Left hindlimb (tissue), 1 donor: Measurements from ENCODE around the gene ATG4D.
"Not testable (repeated sequence)": the region's sequence is repeated elsewhere in the genome, so short reads cannot be mapped to it uniquely, and the experiment has no call there.

Source experiments
- DNase-seq: peaks from one replicate; pipeline ENCODE4 v3.0.0-alpha.2; 2018

The ATG4D gene

DNA sequence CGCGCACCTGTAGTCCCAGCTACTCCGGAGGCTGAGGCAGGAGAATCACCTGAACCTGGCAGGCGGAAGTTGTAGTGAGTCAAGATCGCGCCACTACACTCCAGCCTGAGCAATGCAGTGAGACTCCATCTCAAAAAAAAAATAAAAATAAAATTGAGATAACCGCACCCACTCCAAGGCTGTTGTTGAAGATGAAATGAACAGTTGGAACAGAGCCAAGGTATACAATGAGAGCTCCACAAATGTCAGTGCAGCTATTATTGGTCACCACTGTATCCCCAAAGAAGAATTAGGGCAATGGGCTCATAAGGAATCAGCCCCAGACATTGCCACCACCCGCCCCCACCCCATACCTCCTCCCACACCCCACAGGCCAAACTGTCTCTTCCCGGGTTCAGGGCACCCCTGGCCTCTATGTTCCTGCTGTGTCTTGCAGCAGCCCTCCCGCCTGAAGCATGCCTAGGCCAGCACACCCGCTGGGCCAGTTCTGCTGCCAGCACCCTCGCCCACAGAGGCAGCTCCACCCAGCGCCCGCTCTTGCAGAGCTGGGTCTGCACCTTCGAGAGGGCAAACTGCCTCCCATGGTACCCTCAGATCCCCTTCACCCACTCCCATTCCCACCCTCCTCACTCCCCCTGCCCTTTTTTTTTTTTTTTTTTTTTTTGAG is 22.9 kb upstream of the ATG4D start:
- no peak for DNase-seq

DNA sequence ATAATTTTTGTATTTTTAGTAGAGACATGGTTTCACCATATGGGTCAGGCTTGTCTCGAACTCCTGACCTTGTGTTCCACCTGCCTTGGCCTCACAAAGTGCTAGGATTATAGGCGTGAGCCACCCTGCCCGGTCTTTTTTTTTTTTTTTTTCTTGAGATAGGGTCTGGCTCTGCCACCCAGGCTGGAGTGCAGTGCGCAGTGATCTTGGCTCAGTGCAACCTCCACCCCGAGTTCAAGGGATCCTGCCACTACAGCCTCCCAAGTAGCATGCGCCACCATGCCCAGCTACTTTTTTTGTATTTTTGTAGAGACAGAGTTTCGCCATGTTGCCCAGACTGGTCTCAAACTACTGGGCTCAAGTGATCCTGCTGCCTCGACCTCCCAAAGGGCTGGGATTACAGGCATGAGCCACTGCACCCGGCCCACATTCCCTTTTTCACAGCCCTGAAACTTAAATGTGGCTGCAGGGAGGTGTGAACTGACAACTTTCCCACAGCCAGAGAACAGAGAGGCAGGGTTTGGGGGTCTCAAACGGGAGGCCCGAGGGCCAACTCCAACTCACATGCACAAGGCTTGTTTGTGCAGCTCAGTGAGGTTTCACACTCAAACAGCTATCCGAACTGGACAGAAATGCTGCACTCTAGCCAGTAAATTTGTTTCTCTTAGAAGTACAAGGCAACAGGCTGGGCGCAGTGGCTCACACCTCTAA is 22.1 kb upstream of the ATG4D start:
- no peak for DNase-seq

DNA sequence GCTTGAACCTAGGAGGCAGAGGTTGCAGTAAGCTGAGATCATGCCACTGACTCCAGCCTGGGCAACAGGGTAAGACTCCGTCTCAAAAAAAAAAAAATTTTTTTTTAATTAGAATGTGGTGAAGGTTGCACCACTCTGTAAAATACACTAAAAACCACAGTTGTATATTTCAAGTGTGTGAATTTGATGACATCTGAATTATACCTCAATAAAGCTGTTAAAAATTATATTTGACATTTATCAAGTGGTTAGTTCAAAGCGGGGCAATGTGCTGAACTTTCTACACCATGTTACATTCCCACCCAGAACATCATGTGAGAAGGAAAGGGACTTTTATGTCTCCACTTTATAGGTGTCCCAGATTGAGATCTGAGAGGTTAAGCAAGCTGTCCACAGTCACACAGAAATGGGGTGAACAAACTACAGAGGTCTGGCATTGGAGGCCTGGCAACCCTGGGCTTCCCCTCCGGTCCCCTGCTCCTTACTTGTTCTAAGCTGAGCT is 20.5 kb upstream of the ATG4D start:
- DNase-seq: no peak

DNA sequence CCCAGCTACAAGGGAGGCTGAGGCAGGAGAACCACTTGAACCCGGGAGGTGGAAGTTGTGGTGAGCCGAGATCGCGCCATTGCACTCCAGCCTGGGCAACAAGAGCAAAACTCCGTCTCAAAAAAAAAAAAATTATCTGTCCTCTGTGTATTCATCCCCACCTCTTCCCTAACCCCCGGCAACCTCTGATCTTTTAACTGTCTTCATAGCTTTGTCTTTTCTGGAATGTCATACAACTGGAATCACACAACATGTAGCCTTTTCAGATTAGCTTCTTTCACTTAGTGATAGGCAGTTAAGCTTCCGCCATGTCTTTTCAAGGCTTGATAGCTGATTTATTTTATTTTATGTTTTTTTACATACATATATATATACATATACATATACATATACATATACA is 18.1 kb upstream of the ATG4D start:
- DNase-seq: no peak

DNA sequence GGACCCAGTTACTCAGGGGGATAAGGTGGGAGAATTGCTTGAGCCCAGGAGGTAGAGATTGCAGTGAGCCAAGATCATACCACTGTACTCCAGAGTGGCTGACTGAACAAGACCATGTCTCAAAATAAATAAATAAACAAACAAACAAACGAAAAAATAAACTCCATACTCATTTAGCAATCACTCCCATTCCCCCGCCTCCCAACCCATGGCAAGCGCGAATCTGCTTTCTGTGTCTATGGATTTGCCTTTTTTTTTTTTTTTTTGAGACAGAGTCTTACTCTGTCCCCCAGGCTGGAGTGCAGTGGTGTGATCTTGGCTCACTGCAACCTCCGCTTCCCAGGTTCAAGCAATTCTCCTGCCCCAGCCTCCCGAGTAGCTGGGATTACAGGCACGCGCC is 16.8 kb upstream of the ATG4D start:
- not testable (repeated sequence) for DNase-seq

DNA sequence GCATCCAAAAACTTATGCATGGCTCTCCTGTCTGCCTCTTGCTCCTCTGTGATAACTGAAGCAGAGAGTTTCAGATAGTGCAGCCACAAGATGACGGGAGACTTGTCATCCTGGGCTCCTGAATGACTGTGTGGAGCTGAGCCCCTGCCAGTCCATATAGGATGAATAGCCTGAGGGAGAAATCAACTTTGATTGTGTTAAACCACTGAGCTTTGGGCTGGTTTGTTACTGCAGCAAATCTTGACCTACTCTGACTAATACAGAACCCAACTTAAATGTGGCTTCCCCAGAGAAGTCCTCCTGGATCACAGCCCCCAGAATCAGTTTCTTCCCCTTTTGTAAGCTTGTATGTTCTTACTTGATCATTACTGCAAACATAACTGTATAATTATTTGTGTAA is 11.2 kb upstream of the ATG4D start:
- DNase-seq: no peak

DNA sequence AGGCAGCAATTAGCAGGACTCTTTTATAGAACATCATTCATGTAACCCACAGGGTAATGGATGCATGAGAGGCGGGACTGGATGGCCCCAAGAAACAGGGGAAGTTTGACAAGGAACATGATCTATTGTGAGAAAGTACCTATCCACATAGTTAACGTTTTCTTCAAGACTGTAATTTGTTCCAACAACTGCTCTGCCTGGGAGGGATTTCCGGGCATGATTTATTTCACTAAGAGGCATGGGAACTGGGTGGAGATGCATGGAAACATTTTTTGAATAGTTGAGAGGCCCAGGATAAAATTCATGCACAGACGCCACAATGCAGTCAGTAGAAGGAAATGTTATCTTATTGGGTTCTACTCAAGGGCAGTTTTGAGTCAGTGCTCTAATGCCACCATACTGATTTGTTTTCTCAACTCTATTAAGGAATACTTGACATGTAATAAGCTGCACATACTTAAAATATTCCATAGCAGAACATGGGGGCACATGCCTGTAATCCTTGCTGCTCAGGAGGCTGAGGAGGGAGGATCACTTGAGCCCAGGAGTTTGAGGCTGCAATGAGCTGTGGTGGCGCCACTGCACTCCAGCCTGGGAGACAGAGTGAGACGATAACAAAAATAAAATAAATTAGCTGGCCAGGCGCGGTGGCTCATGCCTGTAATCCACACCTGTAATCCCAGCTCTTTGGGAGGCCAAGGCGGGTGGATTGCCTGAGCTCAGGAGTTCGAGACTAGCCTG is 9.9 kb upstream of the ATG4D start:
- DNase-seq: no peak

DNA sequence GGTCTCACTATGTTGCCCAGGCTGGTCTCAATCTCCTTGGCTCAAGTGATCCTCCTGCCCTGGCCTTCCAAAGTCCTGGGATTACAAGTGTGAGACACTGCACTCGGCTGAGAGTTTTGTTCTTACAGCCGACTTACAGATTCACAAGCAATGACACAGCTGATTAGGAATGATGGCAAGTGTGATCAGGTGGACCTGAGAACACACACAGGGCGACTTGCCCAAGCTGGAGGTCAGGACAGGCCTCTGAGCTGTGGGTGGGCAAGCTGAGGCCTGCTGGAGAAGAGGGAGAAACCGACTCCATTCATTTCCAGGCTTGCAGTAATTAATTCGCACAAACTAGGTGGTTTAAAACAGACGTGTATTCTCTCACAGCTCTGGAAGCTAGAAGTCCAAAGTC is 8.1 kb upstream of the ATG4D start:
- DNase-seq: no peak

DNA sequence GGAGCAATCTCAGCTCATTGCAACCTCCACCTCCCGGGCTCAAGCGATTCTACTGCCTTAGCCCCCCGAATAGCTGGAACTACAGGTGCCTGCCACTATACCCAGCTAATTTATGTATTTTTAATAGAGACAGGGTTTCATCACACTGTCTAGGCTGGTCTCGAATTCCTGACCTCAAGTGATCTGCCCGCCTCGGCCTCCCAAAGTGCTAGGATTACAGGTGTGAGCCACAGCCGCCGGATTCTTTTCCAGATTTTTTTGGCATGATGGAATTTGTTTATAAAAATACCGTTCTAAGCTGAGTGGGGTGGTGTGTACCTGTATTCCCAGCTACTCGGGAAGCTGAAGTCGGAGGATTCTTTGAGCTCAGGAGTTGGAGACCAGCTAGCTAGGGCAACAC is 6.0 kb upstream of the ATG4D start:
- no peak for DNase-seq

DNA sequence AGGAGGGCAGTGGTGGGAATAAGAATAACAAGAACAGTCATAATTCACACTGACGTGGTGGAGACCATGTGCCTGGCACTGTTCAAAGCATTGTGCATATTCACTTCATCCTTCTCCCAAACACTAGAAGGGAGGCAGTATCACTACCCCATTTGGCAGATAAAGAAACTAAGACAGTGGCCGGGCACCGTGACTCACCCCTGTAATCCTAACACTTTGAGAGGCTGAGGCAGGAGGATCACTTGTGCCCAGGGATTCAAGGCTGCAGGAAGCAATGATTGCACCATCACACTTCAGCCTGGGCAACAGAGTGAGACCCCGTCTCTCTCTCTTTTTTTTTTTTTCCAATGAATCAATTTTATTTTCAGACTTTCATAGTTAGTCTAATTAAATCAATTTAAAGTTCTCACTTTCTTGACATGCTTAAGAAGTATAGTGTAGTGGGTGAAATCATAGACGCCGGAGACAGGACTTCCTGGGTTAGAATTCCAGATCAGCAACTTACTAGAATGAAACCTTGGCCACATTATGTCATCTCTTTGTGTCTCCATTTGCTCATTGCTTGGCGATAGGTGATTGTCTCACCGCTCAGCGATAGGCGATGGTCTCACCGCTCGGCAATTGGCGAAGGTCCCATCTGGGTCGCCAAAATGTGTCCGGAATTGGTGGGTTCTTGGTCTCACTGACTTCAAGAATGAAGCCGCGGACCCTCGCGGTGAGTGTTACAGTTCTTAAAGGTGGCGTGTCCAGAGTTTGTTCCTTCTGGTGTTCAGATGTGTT is 5.3 kb upstream of the ATG4D start:
- no peak for DNase-seq

DNA sequence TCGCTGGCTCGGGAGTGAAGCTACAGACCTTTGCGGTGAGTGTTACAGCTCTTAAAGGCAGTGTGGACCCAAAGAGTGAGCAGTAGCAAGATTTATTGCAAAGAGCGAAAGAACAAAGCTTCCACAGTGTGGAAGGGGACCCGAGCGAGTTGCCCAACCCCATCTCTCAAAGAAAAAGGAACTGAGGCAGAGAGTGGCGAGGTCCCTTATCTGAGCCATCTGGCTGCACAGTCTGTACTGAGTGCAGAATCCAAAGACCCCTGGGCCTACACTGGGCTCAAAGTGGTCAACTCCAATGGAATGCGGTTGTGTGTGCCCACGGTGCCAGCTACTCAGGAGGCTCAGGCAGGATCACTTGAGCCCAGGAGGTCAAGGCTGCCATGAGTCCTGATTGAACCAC is 4.7 kb upstream of the ATG4D start:
- DNase-seq: not testable (repeated sequence)

DNA sequence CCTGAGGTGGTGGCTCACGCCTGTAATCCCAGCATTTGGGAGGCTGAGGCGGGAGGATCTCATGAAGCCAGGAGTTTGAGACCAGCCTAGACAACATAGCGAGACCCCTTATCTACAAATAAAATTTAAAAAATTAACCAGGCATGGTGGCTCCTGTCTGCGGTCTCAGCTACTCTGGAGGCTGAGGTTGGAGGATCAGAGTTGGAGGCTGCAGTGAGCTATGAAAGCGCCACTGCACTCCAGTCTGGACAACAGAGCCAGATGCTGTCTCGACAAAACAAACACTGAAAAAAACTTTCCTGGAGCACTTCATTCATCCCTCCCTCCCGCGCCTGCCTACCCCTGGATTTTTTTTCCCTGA is 665 bp upstream of the ATG4D start:
- no peak for DNase-seq

DNA sequence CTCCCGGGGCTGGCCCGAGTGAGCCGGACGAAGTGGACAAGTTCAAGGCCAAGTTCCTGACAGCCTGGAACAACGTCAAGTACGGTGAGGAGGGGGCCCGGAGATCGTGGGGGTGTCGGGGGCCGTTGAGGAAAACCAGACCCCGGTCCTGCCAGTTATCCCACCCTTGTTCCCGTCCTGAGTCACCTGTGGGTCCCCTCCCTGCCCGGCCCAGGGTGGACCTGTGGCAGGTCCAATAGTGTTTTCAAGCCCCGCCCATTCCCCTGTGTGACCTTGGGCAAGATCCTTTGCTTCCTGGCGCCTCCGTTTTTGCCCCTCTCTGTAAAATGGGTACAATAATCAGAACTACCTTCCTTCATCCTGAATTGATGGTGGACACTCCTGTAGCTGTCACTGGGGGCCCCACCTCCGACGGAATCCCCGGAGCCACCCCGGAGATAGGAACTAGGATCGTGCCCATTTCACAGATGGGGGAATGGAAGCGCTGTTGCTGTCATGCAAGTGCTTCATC is 593 bp downstream of the ATG4D start:
- DNase-seq: no peak

DNA sequence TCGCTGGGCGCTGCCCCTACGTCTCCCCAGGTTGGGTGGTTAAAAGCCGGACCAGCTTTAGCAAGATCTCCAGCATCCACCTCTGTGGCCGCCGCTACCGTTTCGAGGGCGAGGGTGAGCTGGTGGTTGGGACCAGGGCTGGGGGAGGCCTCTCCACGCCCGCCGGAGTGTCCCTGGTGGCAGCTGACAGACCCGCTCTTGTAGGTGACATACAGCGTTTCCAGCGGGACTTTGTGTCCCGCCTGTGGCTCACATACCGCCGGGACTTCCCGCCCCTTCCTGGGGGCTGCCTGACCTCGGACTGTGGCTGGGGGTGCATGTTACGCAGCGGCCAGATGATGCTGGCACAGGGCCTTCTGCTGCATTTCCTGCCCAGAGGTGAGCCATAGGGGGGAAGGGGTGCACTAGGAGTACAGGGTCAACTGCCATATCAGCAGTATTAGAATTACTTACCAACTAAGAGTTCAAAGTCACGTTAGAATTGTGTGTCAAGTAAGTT is 1.1 kb downstream of the ATG4D start:
- DNase-seq: no peak

DNA sequence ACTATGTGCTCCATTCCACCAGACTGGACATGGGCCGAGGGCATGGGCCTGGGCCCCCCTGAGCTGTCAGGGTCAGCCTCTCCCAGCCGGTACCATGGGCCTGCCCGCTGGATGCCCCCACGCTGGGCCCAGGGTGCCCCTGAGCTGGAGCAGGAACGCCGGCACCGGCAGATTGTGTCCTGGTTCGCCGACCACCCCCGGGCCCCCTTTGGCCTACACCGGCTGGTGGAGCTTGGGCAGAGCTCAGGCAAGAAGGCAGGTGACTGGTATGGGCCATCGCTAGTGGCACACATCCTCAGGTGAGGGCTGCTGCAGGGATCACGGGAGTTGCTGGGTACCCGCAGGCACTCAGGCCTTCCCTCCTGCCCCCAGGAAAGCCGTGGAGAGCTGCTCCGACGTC is 3.1 kb downstream of the ATG4D start:
- DNase-seq: no peak

DNA sequence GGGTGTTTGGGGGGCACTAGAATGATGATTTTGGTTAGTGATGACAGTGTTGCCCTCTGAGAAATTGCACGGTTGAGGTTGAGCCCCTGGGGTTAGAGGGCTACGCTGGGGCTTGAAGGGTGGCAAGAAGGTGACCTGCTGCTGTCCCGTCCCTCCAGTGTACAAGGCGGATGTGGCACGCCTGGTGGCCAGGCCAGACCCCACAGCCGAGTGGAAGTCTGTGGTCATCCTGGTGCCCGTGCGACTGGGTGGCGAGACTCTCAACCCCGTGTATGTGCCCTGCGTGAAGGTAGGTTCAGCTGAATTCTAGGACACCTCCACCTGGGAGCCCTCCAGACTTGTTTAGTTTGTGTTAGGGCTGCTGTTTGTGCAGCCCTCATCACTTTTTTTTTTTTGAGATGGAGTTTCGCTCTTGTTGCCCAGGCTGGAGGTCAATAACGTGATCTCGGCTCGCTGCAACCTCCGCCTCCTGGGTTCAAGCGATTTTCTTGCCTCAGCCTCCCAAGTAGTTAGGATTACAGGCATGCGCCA is 5.1 kb downstream of the ATG4D start:
- DNase-seq: no peak

DNA sequence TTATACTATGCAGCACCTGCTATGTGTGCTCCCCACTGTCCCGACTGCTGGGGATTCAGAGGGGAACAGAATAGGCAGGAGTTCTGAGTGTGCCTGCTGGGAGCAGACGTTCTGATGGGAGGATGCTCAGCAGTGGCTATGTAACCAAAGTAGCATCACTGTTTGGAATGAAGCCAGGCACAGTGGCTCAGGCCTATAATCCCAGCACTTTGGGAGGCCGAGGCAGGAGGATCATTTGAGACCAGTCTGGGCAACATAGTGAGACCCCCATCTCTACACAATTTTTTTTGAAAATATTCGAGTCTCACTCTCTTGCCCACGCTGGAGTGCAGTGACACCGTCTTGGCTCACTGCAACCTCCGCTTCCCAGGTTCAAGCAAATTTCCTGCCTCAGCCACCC is 6.0 kb downstream of the ATG4D start:
- DNase-seq: no peak

DNA sequence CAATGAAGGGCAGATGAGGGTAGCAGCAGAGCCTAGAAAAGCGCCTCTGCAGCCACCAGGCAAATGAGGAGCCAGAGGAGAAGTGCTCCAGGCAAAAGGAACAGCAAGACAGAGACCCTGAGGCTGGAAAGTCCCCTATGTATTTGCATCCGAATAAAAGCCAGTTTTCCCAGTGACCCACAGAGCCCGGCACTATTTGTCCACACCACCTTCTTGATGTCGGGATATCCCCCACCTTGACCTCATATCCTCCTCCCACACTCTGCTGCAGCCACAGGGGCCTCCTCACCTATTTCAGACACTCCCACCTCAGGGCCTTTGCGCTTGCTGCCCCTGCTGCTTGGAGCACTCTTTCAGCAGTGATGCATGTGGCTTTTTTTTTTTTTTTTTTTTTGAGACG is 6.6 kb downstream of the ATG4D start:
- DNase-seq: no peak

DNA sequence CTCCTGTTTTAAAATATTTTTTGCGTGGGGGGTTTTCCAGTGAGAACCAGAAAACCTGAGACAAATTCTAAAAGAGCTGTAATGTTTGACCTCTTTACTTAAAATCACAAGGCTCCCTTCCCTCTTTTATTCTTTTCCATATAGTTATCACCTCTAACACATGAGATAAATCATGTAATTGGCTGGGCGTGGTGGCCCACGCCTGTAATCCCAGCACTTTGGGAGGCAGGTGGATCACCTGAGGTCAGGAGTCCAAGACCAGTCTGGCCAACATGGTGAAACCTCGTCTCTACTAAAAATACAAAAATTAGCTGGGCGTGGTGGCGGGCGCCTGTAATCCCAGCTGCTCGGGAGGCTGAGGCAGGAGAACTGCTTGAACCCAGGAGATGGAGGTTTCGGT is 7.3 kb downstream of the ATG4D start:
- not testable (repeated sequence) for DNase-seq

DNA sequence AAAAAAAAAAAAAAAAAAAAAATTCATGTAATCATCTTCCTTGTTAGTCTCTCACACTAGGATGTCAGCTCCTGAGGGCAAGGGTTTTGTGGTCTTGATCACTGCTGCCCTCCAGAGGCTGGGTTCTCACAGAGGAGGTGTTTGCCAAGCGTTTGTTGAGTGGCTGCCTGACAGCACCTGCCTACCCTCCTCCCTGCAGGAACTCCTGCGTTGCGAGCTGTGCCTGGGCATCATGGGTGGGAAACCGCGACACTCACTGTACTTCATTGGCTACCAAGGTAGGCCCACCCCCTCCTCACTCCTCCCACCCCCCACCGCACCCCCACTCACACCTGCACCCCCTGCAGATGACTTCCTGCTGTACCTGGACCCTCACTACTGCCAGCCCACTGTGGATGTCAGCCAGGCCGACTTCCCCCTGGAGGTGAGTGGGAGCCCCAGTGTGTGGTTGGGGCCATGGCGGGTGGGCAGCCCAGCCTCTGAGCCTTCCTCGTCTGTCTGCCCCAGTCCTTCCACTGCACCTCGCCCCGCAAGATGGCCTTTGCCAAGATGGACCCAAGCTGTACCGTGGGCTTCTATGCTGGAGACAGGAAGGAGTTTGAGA is 8.1 kb downstream of the ATG4D start:
- no peak for DNase-seq

DNA sequence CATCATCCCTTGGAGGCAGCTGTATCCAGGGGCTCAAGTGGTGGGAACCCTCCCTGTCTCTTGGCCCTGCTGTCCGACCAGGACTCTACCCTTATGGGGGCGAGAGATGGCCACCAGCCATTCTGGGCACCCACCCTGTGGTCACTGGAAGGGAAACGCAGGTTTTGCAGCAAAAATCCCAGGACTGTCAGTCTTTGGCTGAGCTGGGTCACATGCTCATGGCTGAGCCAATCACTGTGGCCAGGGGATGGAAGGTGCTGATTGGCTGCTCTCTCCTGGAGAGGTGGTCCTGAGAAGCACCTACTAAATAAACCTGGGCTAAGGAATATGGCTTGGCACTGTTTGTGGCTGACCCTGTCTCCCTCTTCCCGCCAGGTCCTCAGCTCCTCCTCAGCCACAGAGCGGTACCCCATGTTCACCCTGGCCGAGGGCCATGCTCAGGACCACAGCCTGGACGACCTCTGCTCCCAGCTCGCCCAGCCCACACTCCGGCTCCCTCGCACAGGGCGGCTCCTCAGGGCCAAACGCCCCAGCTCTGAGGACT is 8.9 kb downstream of the ATG4D start:
- DNase-seq: no peak
